ENCODE measurements around the gene MPEG1. TPM values are rescaled to one million over a fixed set of nuclear protein-coding genes. Genes with fewer than 3 reads are reported as not detected.
A peak's percentile ranks its signal among the peaks of the same experiment; 100 is the strongest.

The MPEG1 gene
- total and polyA plus RNA-seq, 2 of the 4 experiments (the other 2 are of a cell fraction) = not detected

- H2AK5ac ChIP-seq (ENCODE audit: low read depth, low read length) = peak overlapping the region; percentile 78
- peak overlapping the region; percentile 86 for H3K14ac ChIP-seq (replicated peaks; ENCODE audit: low read depth, low read length)
- peak overlapping the region; percentile 61 for H3K27ac ChIP-seq (ENCODE audit: insufficient read depth, low read length)
- H2BK15ac ChIP-seq (ENCODE audit: low read depth, low read length) = peak overlapping the region; percentile 80; the same call in 1 of the 3 replicates
- peaks cover 5% of the 10 kb centered on the region; the same call in 1 of the 2 replicates for H4K20me1 ChIP-seq (ENCODE audit: insufficient read depth, low read length)
- H3K9ac ChIP-seq (ENCODE audit: low read depth, low read length) = peak overlapping the region; percentile 68
- H3K9me3 ChIP-seq (ENCODE audit: control insufficient read depth, insufficient read depth, low read length) = no peaks in the 10 kb centered on the region
- CTCF ChIA-PET = interaction anchor here (0.6 to 2.3 kb wide), 4 partner anchors 15 to 1718 kb away, joined by 3 to 12 read pairs (median 3); no protein-coding TSS in a partner anchor
- H3K4ac ChIP-seq (ENCODE audit: low read depth, low read length) = peak overlapping the region; percentile 78
- no TSS peak for BruUV-seq (replicated peaks)
- intact Hi-C loops (cut with micrococcal nuclease) = loop anchor here (2.0 to 5.0 kb wide), 3 partner anchors 13 to 509 kb away; no protein-coding TSS in a partner anchor
- peak overlapping the region; percentile 61 for H3K18ac ChIP-seq (ENCODE audit: low read depth, low read length)
- WGBS, 2 experiments (ENCODE audit: extremely low coverage in 2 of 2, insufficient read length in 1 of 2) = 0% methylated on average over 5 of the region's 37 CpGs; no CpG with 5 or more reads in 1 of the 2 experiments
- peak overlapping the region; percentile 85 for H2AK9ac ChIP-seq (replicated peaks; ENCODE audit: low read depth, low read length, poor library complexity)
- H3K23ac ChIP-seq (ENCODE audit: low read depth, low read length) = peak overlapping the region; percentile 66; the same call in 1 of the 2 replicates
- H3K9me1 ChIP-seq (ENCODE audit: insufficient read depth, low read length) = peaks cover 7% of the 10 kb centered on the region; the same call in 1 of the 2 replicates
- 0 out of 2 replicates have a peak, but pooled peaks cover 2% of the 10 kb centered on the region for H3K36me3 ChIP-seq (ENCODE audit: control insufficient read depth, insufficient read depth, low read length)
- H2BK5ac ChIP-seq (ENCODE audit: low read depth, low read length, poor library complexity, severe bottlenecking) = peak overlapping the region; percentile 48
- H4K5ac ChIP-seq (ENCODE audit: low read depth, low read length) = peak overlapping the region; percentile 19; the same call in 1 of the 2 replicates
- H3K4me2 ChIP-seq (ENCODE audit: low read depth, low read length) = peak overlapping the region; percentile 90
- H2AFZ ChIP-seq (replicated peaks; ENCODE audit: low read length, poor library complexity) = peak overlapping the region; percentile 92
- peak overlapping the region; percentile 80 for H4K8ac ChIP-seq (ENCODE audit: low read depth in 2 of 2, low read length in 2 of 2)
- peak overlapping the region; percentile 54 for H3K4me3 ChIP-seq (ENCODE audit: insufficient read depth, low read depth, low read length)
- ATAC-seq (ENCODE audit: low read depth) = peak; percentile 19
- dilution Hi-C loops (cut with HindIII; ENCODE audit: low sequenced_read_pairs, unreplicated experiment) = no loop called here
- in situ Hi-C loops (cut with MboI; ENCODE audit: low sequenced_read_pairs) = no loop called here
- H3K56ac ChIP-seq (ENCODE audit: extremely low read depth, insufficient read depth, low read length) = peak overlapping the region; percentile 60
- peaks cover 0 to 16% of the 10 kb centered on the region in 2 experiments; a peak in 2 of 4 replicates for H3K79me1 ChIP-seq (ENCODE audit: low read depth in 1 of 2, low read length in 2 of 2)
- DNase-seq = peak; percentile 30
- POLR2A ChIA-PET (ENCODE audit: unreplicated experiment) = no interaction called here
- no peak overlapping the region for H2BK20ac ChIP-seq (ENCODE audit: low read depth, low read length)
- H3K27me3 ChIP-seq (ENCODE audit: control insufficient read depth, insufficient read depth, low read length) = no peaks in the 10 kb centered on the region
- H4K91ac ChIP-seq (ENCODE audit: insufficient read depth, low read depth, low read length) = peak overlapping the region; percentile 86
- H3K4me1 ChIP-seq (ENCODE audit: control insufficient read depth, insufficient read depth, low read length) = peaks cover 11% of the 10 kb centered on the region
- H2BK120ac ChIP-seq (ENCODE audit: low read depth, low read length) = peak overlapping the region; percentile 63
- TF ChIP-seq RCOR1 (IDR thresholded peaks at IDR 0.05; ENCODE audit: insufficient replicate concordance, low read length) (no peak), RAD21 (IDR thresholded peaks at IDR 0.05; ENCODE audit: low read length) (no peak), BHLHE40 (IDR thresholded peaks at IDR 0.05; ENCODE audit: low read depth, low read length) (no peak), CTCF (conservative IDR thresholded peaks at IDR 0.05; ENCODE audit: low read depth, low read length) (no peak), POLR2A (IDR thresholded peaks at IDR 0.05; ENCODE audit: low read depth, low read length) (no peak), ELK1 (IDR thresholded peaks at IDR 0.05; ENCODE audit: borderline replicate concordance, low read depth, low read length) (no peak), MAFK (IDR thresholded peaks at IDR 0.05; ENCODE audit: low read depth, low read length) (no peak), MXI1 (IDR thresholded peaks at IDR 0.05; ENCODE audit: borderline replicate concordance, low read depth, low read length) (no peak), SMC3 (IDR thresholded peaks at IDR 0.05; ENCODE audit: low read depth, low read length) (no peak), USF2 (IDR thresholded peaks at IDR 0.05; ENCODE audit: low read depth, low read length) (no peak), NFE2L2 (IDR thresholded peaks at IDR 0.05; ENCODE audit: low read depth, low read length) (no peak), CHD1 (IDR thresholded peaks at IDR 0.05; ENCODE audit: low read depth, low read length) (no peak), MAZ (IDR thresholded peaks at IDR 0.05; ENCODE audit: borderline replicate concordance, low read depth, low read length) (no peak)
Observed at GRCh38 chr11:59173080-59173963, 39.4 kb downstream of the MPEG1 start.
